Activated naive CD4-positive, alpha-beta T cell treated with Interleukin-2 at 50 U/mL for 16 hours (primary cell): ENCODE measurements around the gene WDFY2.

Experiments used
- DNase-seq: peaks from one replicate; pipeline ENCODE4 v3.0.0-alpha.2; 2020

The WDFY2 gene

DNA sequence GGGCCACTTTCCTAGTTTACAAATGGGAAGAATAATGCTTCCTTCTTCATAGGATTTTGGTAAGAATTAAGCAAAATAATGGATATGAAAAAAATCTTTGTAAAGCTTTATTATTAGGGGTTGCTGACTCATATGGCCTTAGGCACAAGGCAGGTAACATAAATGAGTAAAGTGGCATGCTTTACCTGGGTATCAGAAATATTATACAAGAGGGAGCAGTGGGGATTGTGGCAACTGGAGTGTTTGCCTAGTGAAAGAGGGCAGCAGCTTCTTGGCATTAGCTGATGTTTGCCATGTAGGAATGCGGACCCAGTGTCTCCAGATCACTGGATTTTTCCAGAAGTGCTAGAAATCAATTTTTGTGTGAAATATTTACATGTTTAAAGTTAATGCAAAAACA lies 19.5 kb downstream of the WDFY2 start:
- DNase-seq = no peak

DNA sequence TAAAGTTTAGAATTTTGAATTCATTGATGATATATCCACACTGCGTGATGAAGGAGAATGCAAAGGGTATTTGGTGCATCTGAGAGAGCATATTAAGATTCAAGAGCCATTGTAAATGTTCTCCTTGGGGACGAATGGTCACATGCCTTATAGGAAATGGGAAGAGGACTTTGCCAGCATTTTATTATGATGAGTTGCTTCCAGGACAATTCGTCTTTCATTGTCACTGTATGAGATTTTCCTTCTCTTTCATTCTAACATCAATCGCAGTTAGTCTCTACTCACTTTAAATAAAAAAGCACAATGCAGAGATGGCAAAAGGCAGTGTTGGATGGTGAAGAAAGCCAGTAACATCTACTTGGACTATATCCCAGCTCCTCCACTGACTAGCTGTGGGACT lies 21.4 kb downstream of the WDFY2 start:
- no peak for DNase-seq

DNA sequence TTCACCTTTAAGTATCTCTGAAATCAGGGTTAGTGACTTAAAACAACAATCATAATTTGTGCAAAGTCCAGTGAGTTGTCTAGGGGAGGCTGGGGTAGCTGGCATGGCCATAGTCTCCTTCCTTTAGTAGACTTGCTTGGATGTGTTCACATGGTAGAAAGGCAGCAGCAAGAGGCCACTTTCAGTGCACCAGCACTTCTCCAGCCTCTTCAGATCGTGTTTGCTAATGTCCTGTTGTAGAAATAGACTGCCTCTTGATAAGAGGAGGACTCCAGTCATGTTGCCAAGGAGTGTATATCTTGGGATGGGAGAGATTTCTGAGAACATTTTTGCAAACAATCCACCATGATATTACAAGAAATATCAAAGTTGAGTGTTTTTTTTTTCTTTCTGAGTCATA lies 22.9 kb downstream of the WDFY2 start:
- DNase-seq = no peak

DNA sequence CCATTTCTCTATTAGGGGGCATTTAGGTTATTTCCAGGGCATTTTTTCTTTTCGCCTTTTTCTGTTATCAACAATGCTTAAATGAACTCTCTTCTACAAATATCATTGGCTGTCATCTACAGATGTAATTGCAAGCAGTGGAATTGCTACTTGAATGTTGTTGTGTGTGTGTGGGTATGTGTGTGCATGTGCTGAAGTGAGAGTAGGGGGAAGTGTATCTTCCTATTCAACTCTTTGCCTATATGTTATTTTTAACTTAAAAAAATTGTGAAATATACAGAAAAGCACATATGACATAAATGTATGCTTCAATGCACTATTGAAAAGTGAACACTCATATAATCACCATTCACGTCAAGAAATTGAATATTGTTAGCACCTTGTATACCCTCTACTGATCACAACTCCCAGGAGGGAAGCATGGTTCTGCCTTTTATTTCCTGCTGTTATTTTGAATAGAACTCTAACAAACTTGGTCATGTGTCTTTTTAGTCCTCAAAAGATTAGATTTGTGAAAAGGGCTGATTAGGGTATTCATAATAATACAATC lies 24.7 kb downstream of the WDFY2 start:
- DNase-seq = no peak

DNA sequence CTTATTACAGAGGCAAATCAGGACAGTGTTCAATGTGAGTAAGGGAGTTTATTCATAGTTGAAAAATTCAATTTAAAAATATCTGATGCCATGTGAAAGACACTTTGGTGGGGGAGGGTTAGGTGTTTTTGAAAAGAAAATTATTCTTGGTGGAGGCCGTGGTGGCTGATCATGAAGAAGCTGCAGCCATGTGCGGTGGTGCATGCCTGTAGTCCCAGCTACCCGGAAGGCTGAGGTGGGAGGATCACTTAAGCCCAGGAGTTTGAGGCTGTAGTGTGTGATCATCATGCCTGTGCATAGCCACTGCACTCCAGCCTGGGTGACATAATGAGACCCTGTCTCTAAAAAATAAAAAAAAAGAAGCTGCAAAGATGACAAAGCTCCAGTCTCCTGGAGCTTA lies 28.6 kb downstream of the WDFY2 start:
- DNase-seq = no peak

DNA sequence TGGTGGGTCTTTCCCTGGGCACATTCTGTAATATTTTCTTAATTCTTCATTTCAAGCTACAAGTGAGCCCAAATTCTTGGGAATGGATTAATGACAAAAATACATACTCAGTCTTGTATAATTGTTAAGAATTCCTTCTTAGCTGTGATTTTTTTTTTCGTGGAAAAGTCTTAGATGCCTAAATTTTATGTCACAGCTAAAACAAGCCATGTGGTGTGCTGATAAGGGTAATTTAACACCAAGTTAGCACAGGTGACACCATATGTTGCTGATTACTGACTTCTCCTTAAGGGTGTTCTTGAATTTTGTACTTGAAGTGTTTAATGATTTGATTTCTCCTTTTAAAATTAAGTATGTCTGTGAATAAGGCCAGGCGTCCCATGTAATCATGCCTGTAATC lies 29.3 kb downstream of the WDFY2 start:
- DNase-seq = no peak

DNA sequence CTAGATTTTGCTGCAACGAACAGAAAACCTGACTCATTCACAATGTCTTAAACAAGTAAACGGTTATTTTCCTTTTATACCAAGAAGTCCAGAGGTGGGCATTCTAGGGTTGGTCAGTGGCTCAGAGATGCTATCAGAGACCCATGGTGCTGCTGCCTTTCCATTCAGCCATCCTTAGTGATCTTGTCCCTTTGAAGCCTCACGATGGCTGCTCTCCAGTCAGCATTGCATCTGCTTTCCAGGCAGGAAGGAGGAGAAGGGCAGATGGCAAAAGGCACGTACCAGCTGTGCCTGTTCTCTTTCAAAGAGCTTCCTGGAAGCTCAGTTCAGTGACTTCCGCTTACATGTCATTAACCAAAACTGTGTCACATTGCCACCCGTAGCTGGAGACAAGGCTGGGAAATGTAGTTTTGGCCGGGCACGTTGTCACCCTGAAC lies 30.1 kb downstream of the WDFY2 start:
- peak; percentile 40 for DNase-seq

DNA sequence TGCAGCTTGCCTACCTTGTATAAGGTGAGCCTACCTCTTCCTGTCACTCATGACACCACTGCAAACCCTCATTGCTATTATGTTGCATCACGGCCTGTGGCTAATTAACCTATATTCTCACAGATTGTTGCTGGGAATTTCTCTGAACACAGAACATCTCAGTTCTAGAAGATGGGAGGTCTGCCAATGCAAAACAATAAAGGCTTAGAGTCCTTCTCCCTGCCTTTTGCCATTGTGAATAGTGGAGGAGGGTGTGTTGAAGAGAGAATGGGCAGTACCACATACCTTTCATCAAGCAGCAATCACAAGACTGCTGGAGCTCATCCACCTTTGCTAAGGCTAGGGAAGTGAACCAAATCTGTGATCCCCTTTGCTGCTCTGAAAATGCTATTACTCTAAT lies 34.4 kb downstream of the WDFY2 start:
- DNase-seq = no peak

DNA sequence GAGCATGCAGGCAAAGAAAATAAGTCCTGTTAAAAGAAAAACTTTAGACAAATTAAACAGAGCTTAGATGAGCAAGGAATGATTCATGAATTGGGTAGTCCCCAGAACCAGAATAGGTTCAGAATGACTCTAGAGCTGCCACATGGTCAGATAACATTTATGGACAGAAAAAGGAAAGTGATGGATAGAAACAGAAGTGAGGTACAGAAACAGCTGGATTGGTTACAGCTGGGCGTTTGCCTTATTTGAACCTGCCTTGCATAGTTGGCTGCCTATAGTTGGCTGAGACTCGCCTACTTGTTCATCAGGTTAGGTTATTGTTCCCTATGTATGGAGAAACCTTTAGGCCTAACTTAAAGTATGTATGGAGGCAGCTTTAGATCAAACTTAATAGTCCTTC lies 35.4 kb downstream of the WDFY2 start:
- DNase-seq = no peak

DNA sequence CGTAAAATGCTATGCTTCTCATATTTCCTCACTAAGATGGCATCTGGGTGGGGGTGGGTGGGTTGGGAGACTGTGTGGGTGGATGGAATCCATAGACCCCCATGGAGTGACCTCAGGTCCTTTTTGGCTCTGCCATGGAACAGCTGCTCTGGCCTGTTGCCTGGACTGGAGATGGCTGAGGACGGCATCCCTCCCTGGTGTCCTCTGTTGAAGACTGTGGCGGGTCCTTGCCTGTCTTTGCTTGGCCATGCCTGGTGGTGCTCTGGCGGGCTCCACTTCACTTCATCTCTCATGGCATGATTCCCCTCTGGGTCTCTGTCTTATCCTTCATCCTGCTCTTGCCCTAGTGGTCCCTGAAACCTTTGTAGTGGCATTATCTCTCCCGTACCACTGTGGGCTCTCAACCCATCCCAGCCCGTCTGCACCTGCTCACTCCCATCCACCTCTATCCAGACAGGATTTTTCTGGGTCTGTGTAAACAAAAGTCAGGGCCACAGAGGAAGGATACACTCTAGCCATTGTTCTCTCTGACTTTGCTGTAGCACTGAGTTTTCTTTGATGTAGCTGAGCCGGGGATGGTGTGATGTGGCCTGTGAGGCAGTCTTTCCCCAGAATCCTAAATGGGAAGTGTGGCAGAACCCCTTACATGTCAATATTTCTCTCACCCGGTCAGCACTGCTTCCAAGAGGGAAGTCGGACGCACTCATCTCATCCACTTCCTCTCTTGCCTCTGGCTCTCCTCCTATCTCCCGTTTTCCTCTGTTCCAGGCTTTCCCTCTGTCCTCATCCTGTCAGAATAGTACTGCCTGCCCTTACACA lies 36.1 kb downstream of the WDFY2 start:
- no peak for DNase-seq

DNA sequence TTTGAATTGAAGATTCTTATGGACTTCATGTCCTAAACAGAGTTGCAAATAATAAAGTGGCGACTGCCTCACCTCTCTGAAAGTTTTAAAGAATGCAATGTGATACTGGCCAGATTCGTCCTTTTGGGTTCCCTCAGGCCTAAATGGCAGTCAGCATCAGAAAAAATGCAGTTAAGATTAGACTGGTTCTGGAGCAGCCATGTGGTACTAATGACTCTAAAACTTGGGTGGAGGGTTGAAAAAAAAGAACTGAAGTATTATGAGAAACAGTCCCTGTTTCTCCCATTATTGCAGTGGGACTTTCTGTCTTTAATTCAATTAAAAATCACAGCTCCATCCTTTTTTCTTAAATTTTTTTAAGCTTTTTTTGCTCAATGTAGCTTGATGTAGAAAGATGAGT lies 37.3 kb downstream of the WDFY2 start:
- DNase-seq = no peak

DNA sequence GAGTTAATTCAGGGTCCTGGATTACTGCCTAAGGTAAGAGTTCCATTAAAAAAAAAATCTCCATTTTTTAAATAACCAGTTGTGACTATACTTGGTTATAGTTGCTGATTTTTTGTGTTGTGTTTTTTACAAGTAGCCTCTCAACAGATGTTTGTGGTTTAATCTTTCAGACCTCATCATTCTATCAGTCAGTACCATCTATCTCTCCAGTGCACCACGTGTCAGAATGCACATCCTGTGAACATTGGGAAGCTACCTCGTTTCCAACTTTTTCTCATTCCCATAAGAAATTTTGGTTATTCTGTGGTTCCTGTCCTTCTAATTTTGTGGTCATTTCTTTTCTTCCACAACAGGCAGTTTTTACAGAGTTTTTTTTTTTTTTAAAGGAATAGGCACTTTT lies 39.2 kb downstream of the WDFY2 start:
- DNase-seq = no peak

DNA sequence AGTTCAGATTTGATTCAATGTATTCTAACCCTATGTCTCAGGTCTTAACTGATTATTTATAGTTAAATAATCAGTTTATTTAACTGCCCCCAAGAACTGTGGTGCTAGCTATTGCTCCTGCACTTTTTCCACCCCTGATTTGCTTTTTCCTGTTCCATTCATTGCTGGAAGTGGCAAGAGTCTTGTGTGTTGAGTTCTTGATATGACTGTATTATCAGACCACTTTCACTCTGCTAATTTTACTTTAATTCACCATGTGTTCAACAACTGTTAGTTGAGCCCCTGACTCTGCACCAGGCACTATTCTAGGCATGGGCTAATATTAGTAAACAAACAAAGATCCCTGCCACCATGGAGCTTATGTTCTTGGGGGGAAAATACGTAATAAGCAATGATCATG lies 39.9 kb downstream of the WDFY2 start:
- no peak for DNase-seq

DNA sequence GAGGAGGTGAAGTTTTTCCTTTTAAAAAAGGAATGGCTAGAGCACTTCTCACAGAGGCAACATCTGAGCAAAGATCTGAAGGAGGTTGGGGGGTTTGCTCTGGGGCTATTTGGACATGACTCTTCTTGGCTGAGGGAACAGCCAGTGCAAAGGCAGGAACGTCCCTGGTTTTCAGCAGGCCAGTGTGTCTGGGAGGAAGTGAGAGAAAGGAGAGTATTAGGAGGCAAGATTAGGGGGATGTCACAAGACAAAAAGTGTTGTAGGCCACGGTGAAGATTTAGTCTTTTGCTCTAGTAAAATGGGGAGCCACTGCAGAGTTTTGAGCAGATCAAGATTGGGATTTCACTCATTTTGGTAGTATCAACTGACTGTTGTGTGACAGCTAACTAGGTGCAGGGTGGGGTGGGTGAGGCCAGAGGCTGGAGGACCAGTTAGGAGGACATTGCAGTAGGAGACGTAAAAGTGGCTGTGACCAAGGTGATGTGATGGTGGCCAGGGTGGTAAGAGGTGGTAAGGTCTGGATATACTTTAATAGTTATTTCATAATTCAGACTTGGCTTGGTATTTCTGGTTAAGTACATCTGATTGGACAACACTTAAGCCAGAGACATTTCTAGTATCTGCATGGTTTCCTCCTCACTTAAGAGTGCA lies 40.6 kb downstream of the WDFY2 start:
- no peak for DNase-seq

DNA sequence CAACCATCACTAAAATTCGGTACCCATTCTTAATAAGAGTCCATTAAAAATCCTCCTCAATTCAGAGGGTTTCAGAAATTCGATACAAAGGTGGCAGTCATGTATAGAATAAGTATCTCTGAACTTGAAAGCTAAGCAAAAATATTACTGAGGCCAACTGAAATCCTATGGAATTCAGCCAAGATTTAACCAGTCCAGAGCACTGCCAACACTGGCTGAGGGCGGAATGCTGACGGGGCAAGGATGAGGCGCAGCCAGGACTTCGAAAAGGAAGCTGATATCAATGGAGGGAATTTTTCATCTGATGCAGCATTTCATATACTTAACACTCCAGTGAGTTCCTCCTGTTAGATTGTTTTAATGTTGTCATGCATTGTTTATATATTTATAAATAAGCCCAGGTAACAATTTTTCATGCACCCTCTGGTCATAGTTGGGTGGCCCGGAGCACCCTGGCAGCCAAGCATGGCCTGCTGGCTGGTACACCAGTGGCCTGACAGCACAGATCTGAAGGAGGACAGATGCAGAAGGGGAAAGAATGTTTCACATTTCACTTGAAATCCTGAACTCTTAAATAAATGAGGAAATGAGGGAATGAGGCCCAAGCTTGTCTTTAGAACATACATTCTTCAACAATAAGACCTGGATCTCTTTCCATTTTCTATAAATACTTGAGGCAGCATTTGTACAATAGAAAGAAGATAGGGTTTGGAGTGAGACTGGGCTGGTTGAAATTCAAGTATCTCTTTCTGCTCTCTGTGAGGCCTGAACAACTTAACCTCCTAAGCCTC lies 41.5 kb downstream of the WDFY2 start:
- DNase-seq = no peak

DNA sequence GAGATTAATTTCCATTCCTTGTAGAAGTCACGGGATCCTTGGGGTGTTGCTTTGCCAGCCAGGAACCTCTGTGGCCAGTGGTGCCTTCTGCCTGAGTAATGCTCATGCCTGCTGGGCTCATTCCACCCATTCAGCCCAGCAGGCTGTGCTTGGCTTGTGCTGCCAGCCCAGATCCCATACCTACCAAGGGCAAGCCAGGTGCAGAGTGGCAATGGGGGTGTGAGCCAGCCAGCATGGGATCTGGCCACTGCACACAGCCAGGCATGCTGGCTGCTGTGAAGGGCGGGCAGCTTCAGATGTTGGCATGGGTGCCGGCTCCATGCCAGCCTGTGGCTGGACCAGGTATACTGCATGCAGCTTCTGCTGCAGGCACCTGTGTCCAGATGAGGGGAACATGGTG lies 42.5 kb downstream of the WDFY2 start:
- DNase-seq = no peak

DNA sequence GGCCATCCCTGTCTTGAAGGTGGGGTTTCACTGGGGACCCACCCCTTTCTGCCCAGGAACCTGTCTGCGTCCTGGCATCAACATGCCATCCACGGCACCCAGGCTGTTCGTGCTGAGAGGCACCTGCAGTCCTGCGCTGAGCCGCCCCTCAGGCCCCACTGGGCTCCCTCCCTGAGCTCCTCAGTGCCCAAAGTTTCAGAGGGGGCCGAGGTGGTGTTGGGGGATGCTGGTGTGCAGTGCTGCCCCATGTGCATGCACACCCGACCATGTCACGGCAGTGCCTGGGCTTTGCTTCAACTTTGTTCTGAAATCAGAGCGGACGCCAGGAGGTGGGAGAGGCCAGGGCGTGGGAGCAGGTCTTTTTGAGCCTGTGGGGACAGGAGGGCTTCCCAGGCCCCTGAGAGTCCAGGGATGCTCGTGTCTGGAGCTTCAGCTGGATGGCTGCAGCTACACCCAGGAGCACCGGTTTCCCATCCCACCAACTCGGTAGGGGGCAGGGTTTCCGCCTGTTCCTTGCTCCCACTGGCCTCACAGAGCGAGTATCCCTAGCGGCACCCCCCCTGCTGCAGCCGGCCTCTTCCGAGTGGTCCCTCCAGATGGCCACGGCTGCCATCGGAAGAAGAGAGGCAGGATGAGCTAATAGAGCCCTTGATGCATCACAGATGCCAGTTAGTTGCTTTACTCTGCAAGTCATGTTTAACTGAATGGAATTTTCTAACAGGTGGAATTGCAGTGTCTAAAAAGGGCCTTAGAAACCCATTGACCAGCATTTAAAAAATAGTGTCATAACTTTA lies 44.0 kb downstream of the WDFY2 start:
- DNase-seq = no peak

DNA sequence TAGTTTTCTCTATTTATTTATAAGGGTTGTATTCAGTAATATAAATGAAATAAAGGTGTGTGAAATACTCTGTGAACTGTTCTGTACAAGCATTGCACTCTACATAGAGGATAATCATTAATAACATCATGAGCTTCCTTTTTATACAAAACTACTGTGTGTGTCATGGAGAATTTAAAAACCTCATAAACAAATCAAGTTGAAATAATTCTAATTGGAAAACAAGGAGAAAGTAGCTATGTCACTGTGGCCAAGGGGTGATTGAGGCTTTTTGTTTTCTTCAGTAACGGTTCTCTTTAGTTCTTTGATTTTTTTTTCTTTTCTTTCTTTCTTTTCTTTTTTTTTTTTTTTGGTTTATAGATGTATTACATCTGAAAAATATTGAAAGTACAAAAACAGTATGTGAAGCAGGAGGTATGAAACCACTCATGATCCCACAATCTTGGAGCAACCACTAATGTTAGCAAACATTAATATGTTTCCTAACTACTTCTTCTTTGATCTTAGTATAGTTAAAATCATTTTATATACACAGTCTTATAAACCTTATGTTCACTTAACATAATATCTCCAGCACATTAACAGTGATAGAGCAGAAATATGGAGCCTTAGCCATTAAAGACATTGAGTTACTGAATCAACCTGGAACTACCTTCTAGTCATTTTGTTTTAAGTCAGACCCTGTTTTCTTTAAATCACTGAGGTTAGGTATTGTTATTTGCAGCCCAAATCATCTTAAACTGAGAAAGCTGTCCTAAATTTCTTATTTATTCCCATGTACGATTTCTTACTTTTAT lies 45.4 kb downstream of the WDFY2 start:
- no peak for DNase-seq

DNA sequence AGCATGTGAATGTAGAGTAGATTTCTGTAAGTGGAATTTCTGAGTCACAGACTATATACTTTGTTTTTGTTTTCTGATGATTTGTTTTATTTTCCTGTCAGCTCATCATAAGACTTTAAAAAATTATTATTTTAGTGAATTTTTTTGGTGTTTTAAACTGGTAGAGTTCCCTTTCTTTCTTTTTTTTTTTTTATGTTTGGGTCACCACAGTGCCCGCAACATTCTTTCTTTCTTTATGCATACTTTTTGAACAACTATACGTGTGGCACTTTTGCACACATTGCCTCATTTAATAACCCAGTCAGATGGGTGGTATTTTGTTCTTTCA lies 46.0 kb downstream of the WDFY2 start:
- no peak for DNase-seq

DNA sequence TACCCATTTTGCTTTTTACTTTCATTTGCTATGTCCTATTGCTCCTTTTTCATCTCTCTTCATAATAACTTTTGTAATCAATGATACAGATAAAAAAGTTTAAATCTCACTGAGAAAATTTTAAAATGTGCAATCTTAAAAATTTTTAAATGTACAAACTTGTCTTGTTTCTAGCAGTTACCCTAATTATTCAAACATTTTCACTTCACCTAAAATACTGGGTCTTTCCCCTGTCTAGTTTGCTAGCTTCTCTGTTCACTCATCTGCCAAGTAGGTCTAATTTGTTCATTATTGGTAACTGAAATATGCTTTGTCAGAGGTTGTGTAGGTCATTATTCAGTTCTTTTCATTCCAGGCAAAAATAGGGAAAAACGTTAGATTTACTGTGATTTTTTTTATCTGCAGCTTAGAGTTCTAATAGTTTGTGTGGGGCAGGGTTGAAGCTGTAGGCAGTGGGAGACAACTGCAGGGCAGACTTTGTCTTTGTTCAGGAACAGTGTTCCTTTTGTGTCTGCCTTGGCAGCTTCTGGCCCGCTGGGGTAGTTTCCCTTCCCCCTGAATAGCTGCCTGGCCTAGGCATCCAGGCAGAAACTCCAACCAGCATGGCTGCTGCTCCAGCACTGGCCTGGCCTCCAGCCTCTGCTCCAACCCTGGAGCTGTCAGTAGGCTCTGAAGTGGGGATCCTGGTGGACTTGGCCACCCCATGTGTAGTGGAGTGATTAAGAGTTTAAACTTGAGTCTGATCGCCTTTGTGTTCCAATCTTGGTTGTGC lies 48.5 kb downstream of the WDFY2 start:
- no peak for DNase-seq
